Prostate gland (tissue), 2 donors: ENCODE data around the gene SYT2.

ENCODE experiments used
- POLR2A ChIP-seq: fragments of 450-650 bp; IDR thresholded peaks from one replicate; pipeline ENCODE4 v1.6.1; 2016; ENCODE audit warnings: antibody characterized with exemption, mild to moderate bottlenecking
- POLR2AphosphoS5 ChIP-seq: sonication (generic); formaldehyde crosslinking; IDR thresholded peaks from one replicate; pipeline ENCODE4 v1.6.1; 2017; ENCODE audit warnings: antibody characterized with exemption
- TF ChIP-seq, protein P1 (sequence below), 4 experiments: fragments of 200-600 bp in 2 of 4; fragments of 450-650 bp in 2 of 4; sonication (generic) in 2 of 4; IDR thresholded peaks; 1 replicate in 3 of 4; 2 replicates in 1 of 4; pipeline ENCODE4 v1.5.1; 2016 to 2019; ENCODE audit warnings: antibody characterized with exemption in 4 of 4, mild to moderate bottlenecking in 2 of 4, moderate library complexity in 2 of 4

DNA sequence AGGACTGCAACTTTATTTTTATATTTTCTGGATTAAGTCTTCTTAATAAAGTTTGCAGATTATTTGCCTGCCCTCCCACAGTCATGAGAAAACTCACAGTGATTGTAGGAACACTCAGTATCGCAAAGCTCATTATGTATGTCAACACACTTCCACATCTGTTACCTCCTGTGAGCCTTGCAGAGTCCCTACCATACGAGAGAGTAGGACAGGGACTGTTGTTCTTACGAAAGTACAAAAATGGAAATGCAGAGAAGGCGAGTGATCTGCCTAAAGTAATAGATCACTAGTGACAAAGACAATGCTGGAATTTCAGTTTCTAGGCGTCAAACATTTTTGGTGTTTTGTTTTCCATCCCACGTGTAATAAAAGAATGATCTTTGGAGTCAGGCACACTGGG, 131.7 kb downstream of the SYT2 start:
- TF ChIP-seq, protein P1, sequence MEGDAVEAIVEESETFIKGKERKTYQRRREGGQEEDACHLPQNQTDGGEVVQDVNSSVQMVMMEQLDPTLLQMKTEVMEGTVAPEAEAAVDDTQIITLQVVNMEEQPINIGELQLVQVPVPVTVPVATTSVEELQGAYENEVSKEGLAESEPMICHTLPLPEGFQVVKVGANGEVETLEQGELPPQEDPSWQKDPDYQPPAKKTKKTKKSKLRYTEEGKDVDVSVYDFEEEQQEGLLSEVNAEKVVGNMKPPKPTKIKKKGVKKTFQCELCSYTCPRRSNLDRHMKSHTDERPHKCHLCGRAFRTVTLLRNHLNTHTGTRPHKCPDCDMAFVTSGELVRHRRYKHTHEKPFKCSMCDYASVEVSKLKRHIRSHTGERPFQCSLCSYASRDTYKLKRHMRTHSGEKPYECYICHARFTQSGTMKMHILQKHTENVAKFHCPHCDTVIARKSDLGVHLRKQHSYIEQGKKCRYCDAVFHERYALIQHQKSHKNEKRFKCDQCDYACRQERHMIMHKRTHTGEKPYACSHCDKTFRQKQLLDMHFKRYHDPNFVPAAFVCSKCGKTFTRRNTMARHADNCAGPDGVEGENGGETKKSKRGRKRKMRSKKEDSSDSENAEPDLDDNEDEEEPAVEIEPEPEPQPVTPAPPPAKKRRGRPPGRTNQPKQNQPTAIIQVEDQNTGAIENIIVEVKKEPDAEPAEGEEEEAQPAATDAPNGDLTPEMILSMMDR (IDR thresholded peaks at IDR 0.05): no peak
- no peak for TF ChIP-seq POLR2A
- TF ChIP-seq POLR2AphosphoS5: no peak
